GM21825 (cell line): ENCODE data around the gene DTWD1.
"Not testable (repeated sequence)": the region's sequence is repeated elsewhere in the genome, so short reads cannot be mapped to it uniquely, and the experiment has no call there.

Source experiments
- ATAC-seq: cut with Tn5 transposase; IDR thresholded peaks from one replicate; pipeline ENCODE4 v1.9.1; 2021; ENCODE audit warnings: mild to moderate bottlenecking, moderate library complexity; ENCODE audit not compliant: unreplicated experiment

The DTWD1 gene, protein sequence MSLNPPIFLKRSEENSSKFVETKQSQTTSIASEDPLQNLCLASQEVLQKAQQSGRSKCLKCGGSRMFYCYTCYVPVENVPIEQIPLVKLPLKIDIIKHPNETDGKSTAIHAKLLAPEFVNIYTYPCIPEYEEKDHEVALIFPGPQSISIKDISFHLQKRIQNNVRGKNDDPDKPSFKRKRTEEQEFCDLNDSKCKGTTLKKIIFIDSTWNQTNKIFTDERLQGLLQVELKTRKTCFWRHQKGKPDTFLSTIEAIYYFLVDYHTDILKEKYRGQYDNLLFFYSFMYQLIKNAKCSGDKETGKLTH

DNA sequence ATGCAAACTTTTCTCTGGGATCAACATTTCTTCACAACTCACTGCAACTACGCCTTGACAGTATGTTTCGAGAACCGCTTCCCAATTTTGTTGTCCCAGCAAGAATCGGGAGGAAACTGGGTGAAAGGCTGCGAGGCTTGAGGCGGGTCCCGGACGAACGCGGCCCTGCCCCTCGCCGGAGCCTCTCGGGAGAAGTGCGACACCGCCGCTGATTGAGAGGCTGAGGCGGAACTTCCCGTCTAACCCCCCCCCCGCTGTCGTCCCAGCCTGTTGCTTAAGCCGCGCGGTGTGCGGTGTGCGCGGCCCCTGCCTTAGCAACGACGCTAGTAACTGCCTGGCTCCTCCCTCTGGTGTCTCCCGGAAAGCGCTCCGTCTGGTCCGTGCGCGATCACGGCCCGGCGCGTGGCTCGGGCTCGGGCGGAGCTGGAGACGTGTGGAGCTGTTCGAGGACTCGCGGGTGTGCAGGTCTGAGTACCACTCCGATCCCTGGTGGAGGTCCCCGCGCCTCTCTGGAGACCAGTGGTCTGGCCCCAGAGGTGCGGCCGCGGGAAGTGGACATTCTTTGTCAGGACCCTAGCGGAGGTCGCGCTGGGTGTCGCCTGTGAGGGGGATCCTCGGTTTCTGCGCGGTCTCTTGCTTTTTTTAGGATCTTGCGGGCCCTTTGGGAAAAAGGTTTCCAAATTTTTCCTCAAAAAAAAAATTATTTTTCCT is at the start of gene DTWD1, which contains the start of gene FAM227B:
DTWD1 (plus strand) TSS at position 391 of the 711 bp plus-strand sequence. CDS start 4,120 bp downstream, outside the sequence.
FAM227B (minus strand) TSS at position 161 of the 711 bp plus-strand sequence. CDS start 5,647 bp downstream, outside the sequence.
- peak; percentile 98 for ATAC-seq

DNA sequence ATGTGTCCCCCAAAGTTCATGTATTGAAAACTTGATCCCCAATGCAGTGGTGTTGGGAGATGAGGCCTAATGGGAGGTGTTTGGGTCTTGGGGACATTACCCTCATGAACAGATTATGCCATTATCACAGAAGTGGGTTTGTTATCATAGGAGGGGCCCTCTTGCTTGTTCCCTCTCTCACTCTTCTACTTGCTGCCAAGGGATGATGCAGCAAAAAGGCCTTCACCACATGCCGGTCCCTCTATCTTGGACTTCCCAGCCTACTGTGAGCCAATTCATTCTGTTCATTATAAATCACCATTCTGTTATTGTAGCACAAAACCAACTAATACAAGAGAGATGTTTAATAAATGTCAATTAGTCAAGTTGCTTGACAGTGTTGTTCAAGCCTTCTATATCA is 47.4 kb upstream of the DTWD1 start:
- ATAC-seq = no peak

DNA sequence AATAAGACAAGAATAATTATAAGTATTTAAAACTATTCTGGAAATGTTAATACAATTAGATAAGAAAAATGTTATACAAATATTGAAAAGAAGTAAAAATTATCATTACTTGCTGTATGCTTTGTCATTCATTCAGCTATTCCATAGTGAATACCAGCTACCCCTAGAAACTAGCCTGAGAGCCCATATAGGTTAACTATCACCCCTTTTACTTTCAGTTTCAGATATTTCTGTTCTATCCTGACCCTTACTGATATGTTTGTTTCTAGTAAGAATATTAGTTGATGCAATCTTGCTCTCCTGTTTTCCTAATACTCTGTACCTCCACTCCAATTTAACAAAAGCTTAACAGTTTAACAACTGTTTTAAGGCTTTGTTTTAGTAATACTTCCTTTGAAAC is 31.8 kb upstream of the DTWD1 start:
- ATAC-seq = peak; percentile 82

DNA sequence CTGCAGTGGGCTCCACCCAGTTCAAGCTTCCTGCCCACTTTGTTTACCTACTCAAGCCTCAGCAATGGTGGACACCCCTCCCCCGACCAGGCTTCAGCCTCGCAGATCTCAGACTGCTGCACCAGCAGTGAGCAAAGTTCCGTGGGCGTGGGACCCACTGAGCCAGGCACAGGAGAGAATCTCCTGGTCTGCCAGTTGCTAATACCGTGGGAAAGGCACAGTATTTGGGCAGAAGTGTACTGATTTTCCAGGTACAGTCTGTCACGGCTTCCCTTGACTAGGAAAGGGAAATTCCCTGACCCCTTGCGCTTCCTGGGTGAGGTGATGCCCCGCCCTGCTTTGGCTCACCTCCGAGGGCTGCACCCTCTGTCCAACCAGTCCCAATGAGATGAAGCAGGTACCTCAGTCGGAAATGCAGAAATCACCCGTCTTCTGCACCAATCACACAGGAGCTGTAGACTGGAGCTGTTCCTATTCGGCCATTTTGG is 28.0 kb upstream of the DTWD1 start:
- ATAC-seq = not testable (repeated sequence)

GRCh38 chr15:49604625-49605409 is 16.0 kb upstream of the DTWD1 start:
- ATAC-seq = no peak

GRCh38 chr15:49605588-49605987 is 15.3 kb upstream of the DTWD1 start:
- no peak for ATAC-seq

GRCh38 chr15:49606594-49606993 is 14.3 kb upstream of the DTWD1 start:
- no peak for ATAC-seq

GRCh38 chr15:49610157-49610918 is 10.5 kb upstream of the DTWD1 start:
- no peak for ATAC-seq

DNA sequence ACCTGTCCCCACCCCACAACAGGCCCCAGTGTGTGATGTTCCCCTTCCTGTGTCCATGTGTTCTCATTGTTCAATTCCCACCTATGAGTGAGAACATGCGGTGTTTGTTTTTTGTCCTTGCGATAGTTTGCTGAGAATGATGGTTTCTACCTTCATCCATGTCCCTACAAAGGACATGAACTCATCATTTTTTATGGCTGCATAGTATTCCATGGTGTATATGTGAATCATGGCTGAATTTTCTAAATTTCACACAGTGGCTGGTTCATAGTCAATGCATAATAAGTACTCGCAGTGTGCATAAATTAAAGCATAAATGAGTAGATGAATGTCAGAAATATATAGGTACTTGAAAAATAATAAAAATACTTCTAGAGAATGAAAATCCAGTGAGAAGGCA is 8.6 kb upstream of the DTWD1 start:
- ATAC-seq = not testable (repeated sequence)

GRCh38 chr15:49619226-49619625 is 1.6 kb upstream of the DTWD1 start:
- ATAC-seq = no peak

DNA sequence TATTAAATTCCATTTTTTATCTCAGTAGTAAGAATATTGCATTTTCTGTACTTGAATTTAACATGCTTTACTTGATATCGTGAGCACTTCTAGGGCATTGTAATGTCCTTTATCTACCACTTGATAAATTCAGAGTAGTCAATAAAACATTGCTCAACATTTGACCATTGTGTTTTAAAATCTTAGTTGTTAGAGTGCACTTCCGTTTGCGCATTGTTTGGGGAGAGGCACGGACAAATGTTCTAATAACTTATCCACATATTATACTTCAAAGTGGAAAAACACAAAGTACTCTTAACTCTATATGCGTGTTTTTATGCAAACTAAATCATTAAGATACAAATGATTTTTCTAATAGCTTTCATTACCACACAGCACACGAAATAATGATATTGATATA is 649 bp upstream of the DTWD1 start:
- ATAC-seq = no peak

DNA sequence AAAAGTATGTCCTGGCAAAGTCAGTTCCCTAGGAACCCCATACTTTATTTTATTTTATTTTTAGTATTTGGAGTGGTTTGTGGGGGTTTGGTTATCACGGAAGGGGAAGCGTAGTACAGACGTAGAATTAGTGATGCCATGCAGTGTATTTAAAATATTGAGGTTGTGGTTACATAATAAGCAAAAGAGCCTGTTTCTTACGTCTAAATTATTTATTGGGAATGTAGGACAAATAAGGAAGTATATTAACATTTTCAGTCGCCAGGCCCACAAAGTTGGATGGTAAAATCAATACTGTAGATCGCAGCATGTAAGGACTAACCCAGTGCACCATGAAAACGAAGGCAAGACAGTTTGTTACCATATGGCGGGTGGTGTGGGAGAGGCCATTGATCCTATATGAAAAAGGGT is 558 bp downstream of the DTWD1 start:
- no peak for ATAC-seq

DNA sequence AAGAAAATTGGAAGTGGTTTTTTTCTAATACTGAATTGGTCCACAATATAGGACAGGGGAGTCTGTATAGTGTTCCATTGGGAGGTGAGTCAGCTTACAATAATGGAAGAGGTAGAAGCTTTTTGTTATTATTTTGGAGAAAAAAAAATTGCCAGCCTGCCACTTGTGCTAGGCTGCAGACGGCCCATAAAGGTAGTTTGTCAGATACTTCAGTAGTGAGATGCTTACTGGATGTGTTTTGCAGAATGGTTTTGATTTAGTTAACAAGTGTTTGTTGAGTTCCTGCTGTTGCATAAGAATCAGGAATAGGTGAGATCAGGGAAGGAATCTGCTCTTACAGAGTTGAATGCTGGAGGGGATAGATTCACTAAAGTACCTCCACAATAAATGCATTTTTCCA is 1.0 kb downstream of the DTWD1 start:
- no peak for ATAC-seq

DNA sequence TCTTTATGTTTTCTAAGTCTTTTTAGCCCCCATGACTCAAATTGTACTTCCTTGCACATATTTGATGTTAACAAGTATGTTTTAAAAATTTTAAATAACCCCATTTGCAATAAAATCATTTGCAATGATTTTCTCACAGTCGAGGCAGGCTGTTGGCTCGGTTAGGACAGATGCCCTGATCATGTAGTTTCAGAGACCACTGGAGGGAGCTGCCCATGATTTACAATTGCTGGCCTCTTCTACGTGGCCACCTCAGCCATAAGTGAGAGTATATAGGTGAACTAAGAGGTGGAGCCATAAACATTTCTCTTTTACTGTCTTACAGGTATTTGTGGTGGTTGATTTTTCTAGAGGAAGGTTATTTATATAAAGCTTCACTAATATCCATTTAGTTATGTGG is 1.7 kb downstream of the DTWD1 start:
- ATAC-seq = no peak

DNA sequence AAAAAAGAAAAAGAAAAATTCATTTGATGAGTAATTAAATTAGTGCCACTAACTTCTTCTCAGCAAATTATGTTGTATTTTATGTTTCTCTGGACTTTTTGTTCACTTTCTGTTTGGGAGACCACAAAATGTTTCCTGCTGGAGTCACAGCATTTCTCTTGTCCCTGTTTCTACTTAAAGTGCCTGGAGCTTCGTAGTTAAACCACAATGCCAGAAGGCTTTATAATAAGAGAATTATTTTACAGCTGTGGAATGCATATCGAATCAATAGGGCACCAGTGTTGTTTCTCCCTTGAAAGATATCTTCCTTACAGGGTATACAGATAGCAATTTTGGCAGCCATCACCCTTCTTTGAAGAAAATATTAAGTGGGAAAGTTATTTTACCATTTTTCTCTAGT is 3.2 kb downstream of the DTWD1 start:
- no peak for ATAC-seq

DNA sequence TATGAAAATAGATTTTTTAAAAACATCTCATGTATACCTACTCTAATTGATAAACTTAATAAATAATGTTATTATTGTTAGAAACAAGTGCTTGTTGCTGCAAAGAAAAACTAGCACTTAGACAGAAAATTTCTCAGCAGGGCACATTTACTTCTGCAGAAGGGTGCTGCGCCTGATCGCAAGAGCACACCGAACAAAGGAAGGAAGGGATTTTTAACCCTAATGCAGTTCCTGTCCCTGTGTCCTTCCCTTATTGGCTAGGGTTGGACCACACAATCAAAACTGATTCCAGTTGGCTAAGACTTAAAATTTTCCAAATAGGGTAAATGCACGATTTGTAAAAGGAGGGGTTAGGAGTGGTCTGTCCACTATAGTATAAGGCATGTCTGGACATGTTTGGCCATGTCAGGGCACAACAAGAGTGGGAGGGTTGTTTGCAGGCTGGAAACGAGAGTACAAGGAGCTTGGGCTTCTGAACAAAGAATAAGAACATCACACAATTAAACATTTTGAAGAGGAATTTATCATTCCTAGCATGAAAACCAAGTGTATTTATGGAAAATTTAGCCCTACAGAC is 4.7 kb downstream of the DTWD1 start:
- ATAC-seq = no peak

DNA sequence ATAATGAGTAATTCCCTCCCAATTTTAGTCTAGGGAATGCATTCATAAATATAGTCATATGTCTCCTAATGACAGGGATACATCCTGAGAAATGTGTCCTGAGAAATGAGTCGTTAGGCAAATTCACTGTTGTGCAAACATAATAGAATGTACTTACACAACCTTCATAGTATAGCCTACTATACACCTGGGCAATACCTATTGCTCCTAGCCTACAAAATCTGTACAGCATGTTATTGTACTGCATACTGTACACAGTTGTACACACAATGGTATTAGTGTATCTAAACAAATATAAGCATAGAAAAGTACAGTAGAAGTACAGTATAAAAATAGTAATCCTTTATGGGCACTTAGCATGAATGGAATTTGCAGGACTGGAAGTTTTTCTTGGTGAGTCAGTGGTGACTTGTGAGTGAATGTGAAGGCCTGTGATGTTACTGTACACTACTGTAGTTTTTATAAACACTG is 6.6 kb downstream of the DTWD1 start:
- no peak for ATAC-seq

DNA sequence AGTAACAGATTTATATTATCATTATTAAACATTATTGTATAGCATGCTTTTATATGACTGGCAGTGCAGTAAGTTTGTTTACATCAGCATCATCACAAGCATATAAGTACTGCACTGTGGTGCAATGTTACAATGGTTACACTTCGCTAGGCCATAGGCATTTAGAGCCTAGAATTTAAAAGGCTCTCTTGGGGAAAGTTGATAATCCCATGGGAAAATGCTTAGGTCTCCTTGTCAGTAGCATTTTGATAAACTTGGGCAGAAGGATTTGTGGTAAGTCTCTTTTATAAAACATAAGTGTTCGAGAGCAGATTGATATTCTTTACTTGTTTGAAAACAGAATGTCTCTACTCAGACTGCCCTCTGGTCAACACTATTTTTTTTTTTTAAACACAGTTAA is 7.5 kb downstream of the DTWD1 start:
- ATAC-seq = no peak

DNA sequence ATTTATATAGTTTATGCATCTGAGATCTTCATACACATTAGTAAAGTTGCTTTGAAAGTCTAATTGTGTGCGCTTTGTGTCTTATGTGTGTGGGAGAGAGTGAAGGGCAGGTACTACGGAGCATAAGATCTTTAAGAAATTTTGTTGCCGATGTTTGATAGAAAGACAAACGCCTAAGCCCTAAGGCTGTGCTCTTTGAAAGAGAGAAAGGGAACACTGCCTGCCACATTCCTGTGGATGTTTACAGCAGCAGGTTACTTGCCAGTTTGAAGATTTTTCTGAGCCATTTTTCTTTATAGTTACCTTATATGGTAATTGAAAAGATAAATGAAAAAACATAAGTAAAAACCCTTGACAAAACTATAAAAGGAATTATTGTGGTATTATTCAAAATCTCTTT is 17.0 kb downstream of the DTWD1 start:
- ATAC-seq = no peak

DNA sequence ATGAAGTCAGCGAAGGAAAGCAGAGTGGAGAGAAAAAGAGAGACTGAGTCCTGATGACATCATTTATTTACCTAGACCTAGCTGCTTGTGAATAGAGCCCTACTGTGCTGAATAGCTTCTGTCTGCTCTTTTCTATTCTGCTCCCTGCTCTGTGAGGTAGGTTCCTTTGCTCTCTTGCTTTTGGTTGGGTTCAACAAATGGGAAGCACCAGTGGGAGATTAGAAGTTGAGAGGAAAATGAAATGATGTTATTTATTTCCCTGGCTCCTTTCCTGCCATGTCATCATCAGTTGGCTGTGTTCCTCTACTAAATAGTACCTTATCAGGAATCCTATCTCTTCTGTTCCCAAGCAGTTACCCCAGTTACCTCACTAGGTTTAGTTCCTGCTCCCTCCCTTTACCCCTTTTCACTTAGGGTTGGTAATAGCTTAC is 23.5 kb downstream of the DTWD1 start:
- ATAC-seq = no peak
